Anterior cingulate cortex (tissue), 58 donors: Measurements from ENCODE around the gene RASD1.
A peak's percentile ranks its signal among the peaks of the same experiment; 100 is the strongest.
"Not testable (repeated sequence)": the region's sequence is repeated elsewhere in the genome, so short reads cannot be mapped to it uniquely, and the experiment has no call there.

Source experiments
- DNase-seq, 58 donors: peaks; one replicate each; lab custom pipeline; 2025; lab: John Stamatoyannopoulos, UW

RASD1 gene

DNA sequence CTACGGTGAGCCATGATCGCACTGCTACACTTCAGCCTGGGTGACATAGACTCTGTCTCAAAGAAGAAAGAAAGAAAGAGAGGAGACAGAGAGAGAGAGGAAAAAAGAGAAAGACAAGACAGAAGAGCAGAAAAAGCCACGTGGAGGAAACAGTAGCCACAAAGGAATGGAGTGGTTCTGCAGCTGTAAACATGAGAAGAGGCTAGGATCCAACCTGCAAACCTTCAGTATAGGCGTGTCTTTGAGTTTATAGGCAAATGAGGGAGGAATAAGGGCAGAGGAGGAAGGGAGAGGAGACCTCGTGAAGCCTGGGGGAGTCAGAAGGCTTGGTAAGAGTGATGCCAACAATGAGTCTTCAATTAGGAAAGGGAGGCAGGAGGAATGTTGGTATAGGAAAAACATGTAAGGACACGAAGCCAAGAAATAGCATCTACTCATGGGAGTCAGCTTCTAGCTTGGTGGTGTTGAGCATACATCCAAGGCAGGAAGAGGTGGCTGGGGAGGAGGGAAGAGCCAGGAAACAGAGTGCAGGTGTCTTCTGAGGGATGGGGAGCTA is 15.5 kb downstream of the RASD1 start:
- no peak for DNase-seq

DNA sequence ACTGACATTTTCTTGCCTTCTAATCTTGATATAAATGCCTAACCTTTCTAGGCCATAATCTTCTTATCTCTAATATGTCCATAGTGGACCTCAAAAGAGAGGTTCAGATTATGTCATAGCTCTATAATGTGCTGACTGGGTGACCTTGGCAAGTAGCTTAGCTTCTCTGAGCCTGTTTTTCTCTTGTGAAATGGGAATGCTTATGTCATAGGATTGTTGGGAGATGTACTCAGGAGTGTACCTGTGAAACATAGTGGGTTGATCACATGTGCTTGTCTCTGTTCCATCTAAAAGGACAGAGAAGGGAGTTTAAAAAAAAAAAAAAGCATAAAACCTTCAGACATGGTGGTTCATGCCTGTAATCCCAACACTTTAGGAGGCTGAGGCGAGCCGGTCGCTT is 17.0 kb downstream of the RASD1 start:
- no peak for DNase-seq

DNA sequence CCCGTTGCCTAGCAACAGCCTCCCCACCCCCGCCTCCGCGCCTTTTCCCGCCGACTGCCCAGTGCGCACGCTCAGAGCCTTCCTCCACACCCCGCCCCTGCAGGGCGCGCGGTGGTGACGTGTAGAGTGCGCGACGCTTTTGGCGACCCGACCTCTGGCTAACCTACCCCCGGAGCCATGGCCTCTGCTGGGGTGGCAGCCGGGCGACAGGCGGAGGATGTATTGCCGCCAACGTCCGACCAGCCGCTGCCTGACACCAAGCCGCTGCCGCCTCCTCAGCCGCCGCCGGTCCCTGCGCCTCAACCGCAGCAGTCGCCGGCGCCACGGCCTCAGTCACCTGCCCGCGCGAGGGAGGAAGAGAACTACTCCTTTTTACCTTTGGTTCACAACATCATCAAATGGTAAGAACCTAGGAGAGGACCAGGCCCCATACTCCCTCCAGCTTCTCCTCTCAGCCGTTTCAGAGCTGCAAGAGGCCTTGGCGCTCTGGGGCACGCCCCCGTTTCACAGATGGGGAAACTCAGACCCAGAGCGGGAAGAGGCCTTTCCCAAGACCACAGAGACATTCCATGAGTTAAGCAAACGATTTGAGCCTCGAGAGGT is 19.2 kb downstream of the RASD1 start, which contains the start of gene MED9:
TSS of gene MED9 (plus strand) at position 136 of the 603 bp plus-strand sequence. CDS start at position 178, 42 bp downstream.
- peak in 57 of 58 donors; percentile 50 to 91 (median 86) for DNase-seq

DNA sequence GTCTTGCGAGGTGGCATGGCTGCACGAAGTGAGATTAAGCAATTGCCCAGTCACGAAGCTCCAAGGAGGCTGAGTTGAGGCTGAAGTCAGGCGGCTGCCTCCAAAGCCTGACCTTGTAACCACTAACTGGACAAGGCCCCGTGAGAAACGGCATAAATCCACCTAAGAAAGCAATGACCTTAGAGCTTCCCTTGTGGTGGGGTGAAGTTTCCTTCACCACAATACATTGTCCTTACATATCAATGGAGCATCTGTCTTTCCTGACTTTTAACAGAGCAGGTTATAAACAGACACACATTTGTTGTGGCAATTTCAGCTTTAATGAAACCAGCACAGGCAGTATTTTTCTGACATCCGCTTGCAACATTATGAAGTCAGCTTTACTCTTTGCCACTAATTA is 21.9 kb downstream of the RASD1 start:
- no peak for DNase-seq

DNA sequence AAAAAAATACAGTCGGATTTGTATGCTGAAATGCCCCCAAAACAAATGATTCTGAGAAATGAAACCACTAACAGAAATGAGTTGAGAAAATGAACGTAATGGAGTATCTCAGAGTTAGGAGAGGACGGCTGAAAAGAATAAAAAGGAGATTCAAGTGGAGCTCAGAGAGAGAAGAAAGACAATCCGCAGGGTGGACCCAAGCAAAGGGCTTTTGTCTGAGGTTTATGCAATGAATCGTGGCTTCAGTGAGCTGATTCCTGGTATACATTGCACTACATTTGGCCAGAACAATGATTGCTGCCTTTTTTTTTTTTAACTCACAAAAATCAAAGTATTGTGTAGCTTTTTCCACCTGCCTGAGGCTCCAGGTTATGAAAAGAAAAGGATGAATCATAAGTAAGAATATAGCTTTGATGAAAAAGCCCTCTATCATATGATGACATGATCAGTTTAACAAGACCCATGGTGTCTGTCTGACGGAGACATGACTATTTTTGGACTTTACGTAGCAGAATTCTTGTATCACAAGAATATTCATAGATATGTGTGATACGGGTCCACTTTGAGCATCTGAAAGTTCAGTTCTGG is 23.8 kb downstream of the RASD1 start:
- DNase-seq = no peak

DNA sequence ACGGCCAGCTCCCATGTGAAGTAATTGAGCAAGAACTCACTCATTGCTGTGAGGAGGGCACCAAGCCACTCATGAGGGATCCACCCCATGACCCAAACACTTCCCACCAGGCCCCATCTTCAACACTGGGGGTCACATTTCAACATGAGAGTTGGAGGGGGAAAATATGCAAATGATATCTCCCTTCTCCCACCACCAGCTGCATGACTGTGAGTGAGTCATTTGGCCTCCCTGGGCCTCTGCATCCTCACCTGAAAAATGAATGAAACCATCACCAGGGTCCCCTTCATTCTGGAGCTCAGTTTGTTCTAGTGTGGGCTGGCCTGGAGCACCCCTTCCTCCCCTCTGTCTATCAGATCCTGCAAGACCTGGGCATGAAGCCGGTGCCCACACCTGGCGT is 26.2 kb downstream of the RASD1 start:
- no peak for DNase-seq

DNA sequence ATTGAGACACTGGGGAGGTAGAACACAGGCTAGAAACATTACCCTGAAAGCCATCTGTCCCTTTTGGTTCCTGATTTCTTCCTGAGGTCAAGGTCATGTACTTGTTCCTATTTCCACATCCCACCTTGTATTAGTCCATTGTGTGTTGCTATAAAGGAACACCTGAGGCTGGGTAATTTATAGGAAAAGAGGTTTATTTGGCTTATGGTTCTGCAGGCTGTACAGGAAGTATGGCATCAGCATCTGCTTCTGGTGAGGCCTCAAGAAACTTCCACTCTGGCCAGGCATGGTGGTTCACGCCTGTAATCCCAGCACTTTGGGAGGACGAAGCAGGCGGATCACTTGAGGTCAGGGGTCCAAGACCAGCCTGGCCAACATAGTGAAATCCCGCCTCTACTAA is 26.8 kb downstream of the RASD1 start:
- no peak for DNase-seq

DNA sequence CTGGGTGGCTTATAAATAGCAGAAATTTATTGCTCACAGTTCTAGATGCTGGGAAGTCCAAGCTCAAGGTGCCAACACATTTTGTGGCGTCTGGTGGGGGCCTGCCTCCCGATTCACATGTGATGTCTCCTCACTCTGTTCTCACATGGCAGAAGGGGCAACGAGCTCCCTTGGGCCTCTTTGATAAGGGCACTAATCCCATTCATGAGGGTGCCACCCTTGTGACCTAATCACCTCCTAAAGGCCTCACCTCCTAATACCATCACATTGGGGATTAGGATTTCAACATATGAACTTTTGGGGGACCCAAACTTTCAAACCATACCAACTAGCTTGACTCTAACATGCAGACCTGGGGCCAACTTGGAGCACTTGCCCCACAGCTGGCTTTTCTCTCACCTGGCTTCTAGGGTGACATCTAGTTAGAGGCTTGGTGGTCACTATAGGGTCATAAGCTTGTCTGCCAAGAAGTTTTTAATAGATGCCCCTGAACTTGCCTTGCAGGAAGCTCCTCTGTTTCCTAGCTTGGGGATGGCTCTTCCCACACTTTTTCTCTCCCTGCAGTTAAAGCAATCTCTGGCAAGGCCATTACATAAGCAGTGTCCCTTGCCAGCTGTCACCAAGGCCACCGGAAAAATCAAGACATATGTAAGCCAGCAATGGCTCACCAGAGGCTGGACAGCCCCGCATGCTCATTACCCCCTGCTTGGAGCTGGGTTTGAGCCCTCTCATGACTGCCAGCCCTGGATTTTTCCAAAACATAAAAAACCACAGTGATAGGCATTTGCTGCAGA is 27.8 kb downstream of the RASD1 start:
- DNase-seq = peak in 29 of 58 donors; percentile 11 to 75 (median 36)

DNA sequence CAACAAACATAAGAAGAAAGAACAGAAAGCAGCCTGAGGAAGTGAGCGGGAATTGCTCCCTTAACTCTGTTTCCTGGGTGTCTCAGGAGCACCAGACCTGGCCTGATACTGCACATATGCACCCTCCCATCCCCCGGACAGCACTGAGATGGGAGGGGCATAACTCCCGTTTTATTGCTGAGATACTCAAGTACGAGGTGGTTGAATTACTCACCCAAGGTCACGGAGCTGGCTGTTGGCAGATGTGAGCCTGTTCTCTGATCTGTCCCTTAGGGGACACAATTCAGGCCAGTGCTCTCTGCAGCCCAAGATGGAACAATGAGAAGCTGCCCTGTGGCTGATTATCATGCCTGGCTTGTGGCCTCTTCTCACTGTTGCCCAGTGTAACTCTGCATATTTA is 28.5 kb downstream of the RASD1 start:
- no peak for DNase-seq

DNA sequence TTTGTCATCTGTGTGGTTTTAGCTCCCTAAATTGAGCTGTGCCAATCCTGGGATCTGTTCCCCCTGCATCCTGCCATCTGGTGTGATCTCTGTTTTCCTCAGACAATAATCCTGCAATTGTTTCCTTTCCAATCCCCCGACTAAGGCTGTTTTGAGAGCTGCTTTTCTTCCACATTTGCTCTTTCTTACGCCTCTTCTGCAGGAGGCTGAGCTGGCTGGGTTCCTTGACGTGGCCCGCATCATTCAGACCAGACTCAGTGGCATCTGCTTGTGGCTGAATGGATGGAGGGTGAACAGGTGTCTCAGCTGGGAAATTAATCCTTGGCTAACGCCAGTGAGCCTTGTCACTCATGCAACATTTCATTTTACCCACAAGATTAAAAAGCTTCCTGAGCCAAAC is 29.2 kb downstream of the RASD1 start:
- DNase-seq = peak in 25 of 58 donors; percentile 14 to 73 (median 35)

DNA sequence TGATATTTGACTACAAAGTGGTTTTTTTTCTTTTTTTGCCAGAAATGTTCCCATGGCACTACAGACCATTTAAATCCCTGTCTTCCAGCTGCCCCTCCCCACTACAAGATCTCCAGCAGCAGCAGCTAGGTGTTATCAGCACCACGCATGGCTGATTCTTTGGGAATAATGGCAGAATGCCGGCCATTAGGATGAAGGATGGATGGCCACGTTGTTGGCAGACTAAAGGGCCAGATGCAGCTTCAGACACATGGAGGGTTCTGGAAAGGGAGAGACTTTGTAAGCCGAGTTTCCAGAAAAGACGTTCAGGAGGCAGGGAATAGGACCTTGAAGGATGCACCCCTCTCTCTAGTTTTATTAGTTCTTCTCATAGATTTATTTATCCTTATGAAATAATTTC is 29.7 kb downstream of the RASD1 start:
- DNase-seq = no peak

DNA sequence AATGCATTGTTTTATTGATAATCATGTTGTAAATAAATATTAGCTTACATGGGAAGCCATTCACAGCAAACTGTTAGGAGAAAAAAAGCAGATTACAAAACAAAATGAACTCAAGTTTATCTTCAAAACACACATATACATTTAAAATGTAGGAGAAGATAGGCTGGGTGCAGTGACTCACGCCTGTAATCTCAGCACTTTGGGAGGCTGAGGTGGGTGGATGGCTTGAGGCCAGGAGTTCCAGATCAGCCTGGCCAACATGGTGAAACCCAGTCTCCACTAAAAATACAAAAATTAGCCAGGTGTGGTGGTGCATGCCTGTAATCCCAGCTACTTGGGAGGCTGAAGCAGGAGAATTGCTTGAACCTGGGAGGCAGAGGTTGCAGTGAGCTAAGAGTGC is 30.3 kb downstream of the RASD1 start:
- DNase-seq = not testable (repeated sequence)

DNA sequence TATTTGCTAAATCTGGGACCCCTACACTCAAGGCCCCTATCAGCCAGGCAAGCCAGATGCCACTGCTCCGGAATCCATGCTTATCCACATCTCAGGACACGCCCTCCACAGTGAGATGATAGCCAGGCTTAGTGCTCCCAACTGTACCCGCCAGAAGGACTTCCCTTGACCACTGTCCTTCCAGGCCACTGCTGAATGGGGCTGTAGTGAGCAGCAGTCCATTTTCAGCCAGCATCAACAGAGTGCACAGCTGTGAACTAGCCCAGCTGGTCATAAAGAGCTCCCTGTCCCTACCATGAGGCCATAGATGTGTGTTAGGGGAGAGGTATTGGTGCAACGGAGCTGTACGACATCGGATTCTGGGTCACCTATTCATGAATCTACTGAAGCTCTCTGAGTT is 32.4 kb downstream of the RASD1 start:
- peak in 15 of 58 donors; percentile 7 to 64 (median 27) for DNase-seq

DNA sequence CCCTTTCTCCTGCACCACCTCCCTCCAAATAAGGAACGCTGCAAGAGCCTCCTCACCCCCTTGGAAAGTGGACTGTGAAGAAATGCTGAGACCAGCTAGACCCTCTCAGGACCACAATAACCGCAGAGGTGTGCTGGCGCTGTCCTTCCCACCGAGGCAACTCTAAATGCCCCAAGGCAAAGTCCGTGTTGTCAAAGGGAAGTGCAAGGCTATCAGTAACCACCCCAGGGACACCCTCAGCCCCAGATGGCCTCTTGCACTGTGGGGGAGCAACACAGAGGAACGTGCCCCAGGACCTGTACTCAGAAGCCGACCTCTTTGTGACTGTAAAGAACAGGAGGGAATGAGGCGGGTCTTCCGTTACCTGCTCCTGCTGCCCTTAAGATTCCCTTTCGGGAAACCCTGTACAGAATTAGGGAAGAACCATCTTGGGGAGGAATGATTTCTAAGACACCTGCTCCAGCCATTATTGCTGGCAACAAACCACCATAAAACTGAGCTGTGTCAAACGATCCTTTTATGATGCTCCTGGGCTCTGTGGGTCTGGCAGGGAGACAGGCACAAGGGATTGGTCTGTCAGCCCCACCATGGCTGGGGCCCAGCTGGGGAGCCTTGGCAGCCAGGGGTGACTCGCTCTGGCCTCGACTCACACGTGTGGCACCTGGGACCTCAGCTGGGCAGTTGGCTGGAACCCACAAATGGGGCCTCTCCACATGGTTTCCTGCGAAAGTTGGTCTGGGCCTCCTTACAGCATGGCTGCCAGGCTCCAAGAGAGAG is 34.0 kb downstream of the RASD1 start:
- DNase-seq = no peak

DNA sequence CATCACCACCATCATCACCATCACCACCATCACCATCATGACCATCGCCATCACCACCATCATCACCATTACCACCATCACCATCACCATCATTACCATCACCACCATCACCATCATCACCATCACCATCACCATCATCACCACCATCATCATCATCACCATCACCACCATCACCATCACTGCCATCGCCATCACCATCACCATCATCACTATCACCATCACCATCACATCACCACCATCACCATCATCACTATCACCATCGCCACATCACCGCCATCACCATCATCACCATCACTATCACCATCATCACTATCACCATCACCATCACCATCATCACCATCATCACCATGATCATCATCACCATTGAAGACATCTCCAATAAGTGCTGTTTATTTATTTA is 36.2 kb downstream of the RASD1 start:
- DNase-seq = no peak

DNA sequence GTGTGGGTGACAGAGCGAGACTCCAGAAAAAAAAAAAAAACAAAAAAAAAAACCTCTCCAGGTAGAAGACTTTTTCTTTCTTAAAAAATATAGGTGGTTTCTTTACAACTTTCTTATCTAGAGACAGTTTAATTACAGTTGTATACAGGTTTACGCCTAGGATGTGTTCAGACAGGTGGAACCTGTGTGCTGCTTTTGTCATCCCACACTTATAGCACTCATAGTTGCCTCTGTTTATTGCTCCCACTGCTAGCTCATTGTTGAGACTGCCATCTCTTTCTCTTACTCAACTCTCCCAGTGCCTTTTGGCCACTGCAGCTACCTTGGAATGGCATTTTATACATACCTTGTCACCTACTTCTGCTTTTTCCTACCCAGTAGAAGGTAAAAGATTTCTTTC is 38.5 kb downstream of the RASD1 start:
- DNase-seq = no peak

DNA sequence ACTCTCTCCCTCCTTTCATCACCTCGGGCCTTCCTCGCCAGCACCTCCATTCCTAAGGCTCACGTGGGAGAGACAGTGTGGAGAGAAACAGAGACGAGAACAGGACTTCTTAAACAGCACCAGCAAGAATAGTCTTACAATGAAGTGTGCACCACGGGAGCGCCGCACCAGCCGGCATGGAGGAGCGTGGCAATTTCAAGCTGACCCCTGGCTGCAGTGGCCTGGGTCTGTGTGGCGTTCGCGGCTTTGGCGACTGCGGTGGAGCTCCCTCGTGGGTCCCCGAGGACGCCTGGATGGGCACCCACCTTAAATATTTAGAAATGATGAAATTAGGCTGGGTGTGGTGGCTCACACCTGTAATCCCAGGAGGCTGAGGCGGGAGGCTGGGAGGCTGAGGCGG is 39.9 kb downstream of the RASD1 start:
- no peak for DNase-seq

DNA sequence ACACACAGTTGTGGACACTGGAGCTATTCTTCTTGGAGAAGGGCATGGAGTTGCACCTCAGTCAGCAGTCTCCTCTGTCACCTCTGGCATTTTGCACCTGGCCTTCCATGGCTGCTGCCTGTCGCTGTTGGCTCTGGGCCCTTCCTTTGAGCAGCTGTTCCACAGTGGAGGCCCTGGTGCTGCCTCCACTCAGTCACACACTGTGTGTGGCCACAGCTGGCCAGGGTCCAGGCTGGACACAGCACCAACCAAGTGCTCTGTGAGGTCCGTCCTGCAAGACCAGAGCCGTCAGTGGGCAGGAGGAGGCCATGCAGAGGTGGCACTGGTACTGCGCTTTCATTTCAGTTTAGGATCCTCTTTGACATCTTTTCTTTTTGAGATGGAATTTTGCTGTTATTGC is 41.0 kb downstream of the RASD1 start:
- no peak for DNase-seq

DNA sequence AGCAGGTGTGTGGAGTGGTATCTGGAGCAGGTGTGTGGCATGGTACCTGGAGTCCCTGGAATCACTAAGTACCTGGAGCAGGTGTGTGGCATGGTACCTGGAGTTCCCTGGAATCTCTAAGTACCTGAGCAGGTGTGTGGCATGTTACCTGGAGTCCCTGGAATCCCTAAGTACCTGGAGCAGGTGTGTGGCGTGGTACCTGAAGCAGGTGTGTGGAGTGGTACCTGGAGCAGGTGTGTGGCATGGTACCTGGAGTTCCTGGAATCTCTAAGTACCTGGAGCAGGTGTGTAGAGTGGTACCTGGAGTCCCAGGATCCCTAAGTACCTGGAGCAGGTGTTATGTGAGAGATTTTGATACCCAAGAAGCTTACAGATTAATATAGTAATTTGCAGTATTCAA is 41.5 kb downstream of the RASD1 start:
- DNase-seq = not testable (repeated sequence)

DNA sequence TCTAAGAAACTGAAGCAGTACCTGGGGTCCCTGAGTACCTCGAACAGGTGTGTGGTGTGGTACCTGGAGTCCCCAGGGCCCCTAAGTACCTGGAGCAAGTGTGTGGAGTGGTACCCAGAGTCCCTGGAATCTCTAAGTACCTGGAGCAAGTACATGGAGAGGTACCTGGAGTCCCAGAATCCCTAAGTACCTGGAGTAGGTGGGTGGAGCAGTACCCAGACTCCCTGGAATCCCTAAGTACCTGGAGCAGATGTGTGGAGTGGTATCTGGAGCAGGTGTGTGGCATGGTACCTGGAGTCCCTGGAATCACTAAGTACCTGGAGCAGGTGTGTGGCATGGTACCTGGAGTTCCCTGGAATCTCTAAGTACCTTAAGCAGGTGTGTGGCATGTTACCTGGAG is 41.9 kb downstream of the RASD1 start:
- no peak for DNase-seq

DNA sequence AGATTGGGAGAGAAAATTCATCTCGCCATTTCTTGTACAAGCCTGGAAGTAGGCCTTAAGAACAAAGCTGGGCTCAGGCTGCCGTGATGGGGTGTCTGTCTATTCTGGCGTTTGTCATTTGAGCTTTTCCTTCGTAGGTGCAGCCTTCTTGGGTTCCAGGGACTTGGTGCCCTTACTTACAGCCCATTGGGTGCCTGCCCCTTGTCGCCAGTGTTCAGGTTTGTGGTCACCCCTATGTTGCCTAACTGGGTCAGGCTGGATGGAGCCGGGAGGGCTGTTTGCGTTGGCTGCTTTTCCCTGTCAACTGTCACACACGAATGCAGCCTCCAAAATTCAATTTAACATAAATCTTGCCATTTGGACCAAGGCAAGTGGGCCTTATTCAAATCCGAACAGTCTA is 43.1 kb downstream of the RASD1 start:
- DNase-seq = no peak
